ENCODE measurements around the gene TMED10.

The TMED10 gene

GRCh38 chr14:75176142-75176820 lies at the start of gene TMED10:
TMED10 (minus strand) TSS chr14:75176612; CDS start chr14:75176579, 33 bp downstream.
- H3K4me1 Mint-ChIP-seq: peaks cover 40% of the 10 kb centered on the region
- H3K4me3 Mint-ChIP-seq: peak within 1 kb of the TSS; percentile 96
- DNase-seq (ENCODE audit: low spot score in 2 of 2): peak; percentile 83 to 98
- H3K9me3 Mint-ChIP-seq: no peaks in the 10 kb centered on the region
- peak within 1 kb of the TSS; percentile 100 for H3K27ac Mint-ChIP-seq
- H3K36me3 Mint-ChIP-seq: peaks cover 18% of the 10 kb centered on the region
- ATAC-seq: peak; percentile 90

DNA sequence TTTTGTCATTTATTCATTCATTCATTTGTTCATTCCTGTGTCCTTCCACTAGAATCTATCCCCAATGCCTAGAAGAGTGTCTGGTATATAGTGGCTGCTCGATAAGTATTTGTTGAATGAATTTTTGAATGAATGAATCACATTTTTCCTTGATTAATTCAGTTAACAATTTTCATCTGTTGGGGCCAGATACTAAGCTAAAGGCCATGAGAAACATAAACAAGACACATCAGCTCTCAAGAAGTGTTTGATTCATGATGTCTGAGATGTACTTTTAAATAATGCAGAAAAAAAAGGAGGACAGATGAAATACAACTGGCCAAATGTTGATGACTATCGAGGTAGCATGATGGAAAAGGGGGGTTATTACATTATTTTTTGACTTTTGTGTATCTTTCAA lies 48.1 kb upstream of the TMED10 start:
- H3K4me1 Mint-ChIP-seq: peaks cover 46% of the 10 kb centered on the region
- ATAC-seq (no peak), DNase-seq (ENCODE audit: low spot score in 2 of 2) (no peak)
- H3K9me3 Mint-ChIP-seq: no peaks in the 10 kb centered on the region
- H3K27ac Mint-ChIP-seq: no peak overlapping the region
- H3K36me3 Mint-ChIP-seq: no peaks in the 10 kb centered on the region
- no peak overlapping the region for H3K4me3 Mint-ChIP-seq

DNA sequence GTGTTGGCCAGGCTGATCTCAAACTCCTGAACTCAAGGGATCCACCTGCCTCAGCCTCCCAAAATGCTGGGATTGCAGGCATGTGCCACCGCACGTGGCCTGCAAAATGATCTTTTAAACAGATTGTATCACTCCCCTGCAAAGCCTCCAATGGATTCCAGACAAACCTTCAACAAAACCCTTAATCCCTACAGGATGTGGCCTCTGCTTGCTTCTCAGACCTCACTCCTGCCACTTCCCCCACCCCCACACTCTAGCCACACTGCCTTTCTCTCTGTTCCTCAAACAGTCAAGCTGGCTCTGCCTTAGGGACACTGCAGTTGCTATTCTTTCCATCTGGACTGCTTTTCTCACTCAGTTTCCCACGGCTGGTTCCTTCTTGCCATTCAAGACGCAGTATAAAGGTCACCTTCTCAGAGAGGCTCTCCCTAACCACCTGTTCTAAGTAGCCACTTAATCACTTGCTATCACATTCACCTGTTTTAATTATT lies 47.3 kb upstream of the TMED10 start:
- Mint-ChIP-seq H3K9me3 (no peaks in the 10 kb centered on the region), H3K4me3 (no peak overlapping the region), H3K4me1 (peaks cover 38% of the 10 kb centered on the region), H3K27ac (peak overlapping the region; percentile 62), H3K36me3 (no peaks in the 10 kb centered on the region)
- DNase-seq (ENCODE audit: low spot score in 2 of 2) (no peak), ATAC-seq (no peak)

- DNase-seq (ENCODE audit: low spot score in 2 of 2): no peak
- no peak overlapping the region for H3K4me3 Mint-ChIP-seq
These were observed 45.8 kb upstream of the TMED10 start for GRCh38 chr14:75222208-75222701.

DNA sequence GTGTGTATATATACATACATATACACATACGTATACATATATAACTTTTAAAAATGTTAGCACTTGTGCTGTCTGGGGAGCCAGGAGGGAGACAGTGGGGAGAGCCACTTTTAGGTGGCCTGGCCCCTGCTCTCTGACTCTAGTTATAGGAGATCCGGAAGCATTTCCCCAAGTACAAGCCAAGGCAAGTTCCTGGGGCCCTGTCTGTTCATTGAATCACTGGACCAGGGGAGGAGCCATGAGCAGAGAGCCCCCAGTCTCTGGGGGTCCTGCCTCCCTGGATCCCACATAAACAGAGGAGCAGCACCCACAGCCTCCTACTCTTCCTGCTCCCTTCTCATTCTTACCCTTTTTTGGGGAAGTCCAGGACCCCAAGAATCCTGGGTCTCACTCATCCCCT lies 45.4 kb upstream of the TMED10 start:
- Mint-ChIP-seq H3K36me3 (no peaks in the 10 kb centered on the region), H3K27ac (no peak overlapping the region), H3K4me1 (peaks cover 18% of the 10 kb centered on the region), H3K4me3 (no peak overlapping the region), H3K9me3 (no peaks in the 10 kb centered on the region)
- no peak for DNase-seq (ENCODE audit: low spot score in 2 of 2)
- no peak for ATAC-seq

More at GRCh38 chr14:75222208-75222701, 45.8 kb upstream of the TMED10 start:
- Mint-ChIP-seq H3K36me3 (no peaks in the 10 kb centered on the region), H3K9me3 (no peaks in the 10 kb centered on the region), H3K4me1 (peaks cover 23% of the 10 kb centered on the region), H3K27ac (no peak overlapping the region)
- ATAC-seq: no peak

DNA sequence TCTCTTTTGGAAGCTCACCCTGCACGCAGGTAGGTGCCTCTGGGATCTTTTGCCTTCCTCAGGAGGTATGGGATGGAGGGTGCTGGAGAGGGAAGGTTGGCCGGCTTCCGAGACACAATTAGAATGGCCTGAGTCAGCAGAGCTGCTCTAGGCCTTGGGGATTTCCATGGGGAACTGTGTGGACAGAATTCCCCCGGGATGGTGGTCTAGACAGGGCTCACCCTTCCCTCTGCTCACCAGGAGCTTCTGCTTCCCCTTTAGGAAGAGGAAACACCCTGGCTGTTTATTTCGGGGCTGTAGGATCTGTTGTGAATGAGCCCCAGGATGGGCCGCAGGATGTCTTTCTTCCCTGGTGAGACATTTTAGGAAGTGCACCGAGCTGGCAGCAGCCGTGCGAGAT lies 43.7 kb upstream of the TMED10 start:
- Mint-ChIP-seq H3K9me3 (no peaks in the 10 kb centered on the region), H3K36me3 (no peaks in the 10 kb centered on the region), H3K4me1 (peaks cover 19% of the 10 kb centered on the region), H3K4me3 (no peak overlapping the region), H3K27ac (no peak overlapping the region)
- ATAC-seq (no peak), DNase-seq (ENCODE audit: low spot score in 2 of 2) (no peak)

- Mint-ChIP-seq H3K36me3 (no peaks in the 10 kb centered on the region), H3K4me1 (peaks cover 18% of the 10 kb centered on the region), H3K4me3 (no peak overlapping the region), H3K9me3 (no peaks in the 10 kb centered on the region), H3K27ac (no peak overlapping the region)
- DNase-seq (ENCODE audit: low spot score in 2 of 2) (no peak), ATAC-seq (no peak)
These were observed 41.2 kb upstream of the TMED10 start for GRCh38 chr14:75217508-75218206.

GRCh38 chr14:75216427-75217006 lies 40.1 kb upstream of the TMED10 start:
- DNase-seq (ENCODE audit: low spot score in 2 of 2): no peak
- ATAC-seq: no peak
- Mint-ChIP-seq H3K9me3 (no peaks in the 10 kb centered on the region), H3K27ac (no peak overlapping the region), H3K4me1 (peaks cover 19% of the 10 kb centered on the region), H3K4me3 (no peak overlapping the region), H3K36me3 (no peaks in the 10 kb centered on the region)

GRCh38 chr14:75215520-75215919 lies 39.1 kb upstream of the TMED10 start:
- DNase-seq (ENCODE audit: low spot score in 2 of 2) (no peak), ATAC-seq (no peak)
- Mint-ChIP-seq H3K36me3 (no peaks in the 10 kb centered on the region), H3K4me1 (peaks cover 19% of the 10 kb centered on the region), H3K27ac (peak overlapping the region; percentile 62), H3K9me3 (no peaks in the 10 kb centered on the region), H3K4me3 (no peak overlapping the region)

GRCh38 chr14:75214558-75214957 lies 38.1 kb upstream of the TMED10 start:
- Mint-ChIP-seq H3K4me3 (no peak overlapping the region), H3K4me1 (peaks cover 19% of the 10 kb centered on the region), H3K9me3 (no peaks in the 10 kb centered on the region), H3K36me3 (no peaks in the 10 kb centered on the region), H3K27ac (no peak overlapping the region)
- DNase-seq (ENCODE audit: low spot score in 2 of 2): no peak
- ATAC-seq: peak; percentile 43

GRCh38 chr14:75213172-75213571 lies 36.8 kb upstream of the TMED10 start:
- Mint-ChIP-seq H3K4me3 (no peak overlapping the region), H3K4me1 (peaks cover 19% of the 10 kb centered on the region), H3K9me3 (no peaks in the 10 kb centered on the region), H3K36me3 (no peaks in the 10 kb centered on the region), H3K27ac (no peak overlapping the region)
- ATAC-seq (no peak), DNase-seq (ENCODE audit: low spot score in 2 of 2) (no peak)

DNA sequence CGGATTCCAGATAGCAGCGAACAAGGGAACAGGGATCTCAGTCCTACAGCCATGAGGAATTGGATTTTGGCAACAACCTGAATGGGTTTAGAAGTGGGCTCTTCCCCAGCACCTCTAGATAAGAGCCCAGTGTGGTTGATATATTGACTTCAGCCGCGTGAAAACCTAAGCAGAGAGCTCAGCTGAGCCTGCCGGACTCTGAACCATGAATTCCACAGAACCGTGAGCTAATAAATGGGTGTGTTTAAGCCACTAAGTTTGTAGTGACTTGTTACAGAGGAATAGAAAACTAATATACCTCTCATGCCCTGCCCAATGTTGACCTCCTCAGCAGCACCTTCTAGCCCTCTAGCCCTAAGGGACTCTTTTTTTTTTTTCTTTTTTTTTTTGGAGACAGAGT lies 32.4 kb upstream of the TMED10 start:
- Mint-ChIP-seq H3K27ac (no peak overlapping the region), H3K36me3 (no peaks in the 10 kb centered on the region), H3K4me3 (no peak overlapping the region), H3K9me3 (no peaks in the 10 kb centered on the region), H3K4me1 (peaks cover 23% of the 10 kb centered on the region)
- no peak for DNase-seq (ENCODE audit: low spot score in 2 of 2)
- no peak for ATAC-seq

DNA sequence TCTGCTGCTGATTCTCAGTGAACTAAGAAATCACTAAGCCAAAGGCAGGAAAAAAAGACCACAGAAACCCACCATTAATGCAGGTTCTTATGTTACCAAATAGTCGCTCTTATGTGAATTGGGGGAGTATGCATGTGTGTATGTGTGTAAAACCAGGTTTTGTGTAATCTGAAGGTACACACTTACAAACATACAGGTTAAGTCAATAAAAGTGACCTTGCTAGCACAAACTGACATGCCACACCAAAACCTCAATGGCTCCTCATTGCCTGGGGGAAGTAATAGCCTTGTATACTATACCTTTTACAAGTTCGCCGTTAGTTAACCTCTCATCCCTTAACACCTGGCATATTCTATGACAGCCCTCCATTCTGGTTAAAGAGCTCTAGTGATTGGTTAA lies 29.8 kb upstream of the TMED10 start:
- Mint-ChIP-seq H3K9me3 (no peaks in the 10 kb centered on the region), H3K36me3 (no peaks in the 10 kb centered on the region), H3K4me1 (peaks cover 14% of the 10 kb centered on the region), H3K4me3 (no peak overlapping the region), H3K27ac (peak overlapping the region; percentile 87)
- no peak for DNase-seq (ENCODE audit: low spot score in 2 of 2)
- ATAC-seq: no peak

DNA sequence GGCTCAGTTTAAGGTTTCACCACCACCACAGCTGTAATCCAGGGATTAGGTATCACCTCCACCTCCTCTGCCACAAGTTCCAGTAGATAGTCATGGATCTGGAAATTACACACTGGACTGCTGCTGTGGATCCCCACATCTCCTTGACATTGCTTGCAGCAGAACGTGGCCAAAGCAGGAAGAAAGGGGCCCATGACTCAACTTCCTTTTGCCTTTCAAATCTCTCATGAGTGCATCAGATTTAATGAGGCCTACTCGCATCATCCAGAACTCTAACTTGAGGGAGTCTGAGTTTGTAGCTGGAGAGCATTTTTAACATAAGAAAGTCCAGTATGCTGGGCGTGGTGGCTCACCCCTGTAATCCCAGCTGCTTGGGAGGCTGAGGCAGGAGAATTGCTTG lies 29.2 kb upstream of the TMED10 start:
- H3K27ac Mint-ChIP-seq: peak overlapping the region; percentile 87
- ATAC-seq: peak; percentile 83

DNA sequence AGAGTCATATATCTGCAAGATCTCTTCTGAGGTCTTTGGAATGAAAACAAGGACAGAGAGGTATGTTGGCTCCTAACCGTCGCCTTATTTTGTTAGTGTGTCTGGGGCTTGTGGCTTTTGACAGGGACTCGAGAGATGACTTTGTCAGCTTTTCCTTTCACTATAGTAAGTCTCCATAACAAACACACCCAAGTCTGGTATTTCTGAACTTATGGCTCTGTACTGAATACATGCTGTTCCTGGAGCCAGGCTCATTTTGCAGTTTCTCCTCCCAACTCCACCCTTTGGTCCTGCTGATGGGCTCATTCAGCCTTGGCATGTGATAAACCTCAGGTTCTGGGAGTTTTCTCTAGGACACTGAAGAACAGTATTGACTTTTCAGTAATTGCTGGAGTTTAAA lies 27.7 kb upstream of the TMED10 start:
- ATAC-seq (peak; percentile 57), DNase-seq (ENCODE audit: low spot score in 2 of 2) (no peak)
- H3K27ac Mint-ChIP-seq: no peak overlapping the region
- H3K9me3 Mint-ChIP-seq: no peaks in the 10 kb centered on the region
- H3K36me3 Mint-ChIP-seq: no peaks in the 10 kb centered on the region
- no peak overlapping the region for H3K4me3 Mint-ChIP-seq
- H3K4me1 Mint-ChIP-seq: peaks cover 20% of the 10 kb centered on the region

More for the DNA sequence above, 29.2 kb upstream of the TMED10 start:
- Mint-ChIP-seq H3K9me3 (no peaks in the 10 kb centered on the region), H3K4me3 (no peak overlapping the region), H3K36me3 (no peaks in the 10 kb centered on the region), H3K4me1 (peaks cover 15% of the 10 kb centered on the region)
- DNase-seq (ENCODE audit: low spot score in 2 of 2): peak in 1 of 2 donors; percentile 51
